CD8-positive, alpha-beta memory T cell (primary cell): ENCODE measurements around the gene KRT6B. TPM values are rescaled to one million over a fixed set of nuclear protein-coding genes. Genes with fewer than 3 reads are reported as not detected.

Experiments used
- CTCF ChIA-PET: fragments of 350-600 bp; sonication (Branson Sonifier 250); formaldehyde crosslinking; loops from one replicate; lab custom pipeline; 2021; ENCODE audit warnings: antibody characterized with exemption; lab: Charles Lee
- POLR2A ChIA-PET: fragments of 350-600 bp; sonication (Branson Sonifier 250); formaldehyde crosslinking; loops from one replicate; lab custom pipeline; 2021; ENCODE audit warnings: antibody characterized with exemption; lab: Charles Lee
- DNase-seq, 5 donors: peaks; one replicate each; pipeline versions ENCODE4 v3.0.0 to v3.0.0-alpha.2; 2020 to 2022; ENCODE audit warnings: mixed read lengths in 1 of 5
- H3K27ac ChIP-seq: one replicate; pipeline ENCODE4 v1.7.0; 2013; ENCODE audit warnings: low read depth, mild to moderate bottlenecking, low read length, moderate library complexity
- H3K27me3 ChIP-seq: 2 replicates; pipeline ENCODE4 v1.7.0; 2013; ENCODE audit warnings: low read length, mild to moderate bottlenecking; ENCODE audit not compliant: insufficient read depth, poor library complexity, severe bottlenecking
- H3K36me3 ChIP-seq: 2 replicates; pipeline ENCODE4 v1.7.0; 2013; ENCODE audit warnings: mild to moderate bottlenecking, low read length, moderate library complexity; ENCODE audit not compliant: insufficient read depth
- H3K4me1 ChIP-seq: 2 replicates; pipeline ENCODE4 v1.7.0; 2013; ENCODE audit warnings: mild to moderate bottlenecking, low read length, moderate library complexity; ENCODE audit not compliant: insufficient read depth
- H3K4me3 ChIP-seq: 2 replicates; pipeline ENCODE4 v1.7.0; 2013; ENCODE audit warnings: mild to moderate bottlenecking, low read length
- H3K9me3 ChIP-seq: 2 replicates; pipeline ENCODE4 v1.7.0; 2013; ENCODE audit warnings: mild to moderate bottlenecking, low read length
- H3K27ac Mint-ChIP-seq, 8 donors: one replicate each; pipeline ENCODE4 v1.8.0; 2020 to 2021; ENCODE audit warnings: mixed read lengths in 8 of 8, mild to moderate bottlenecking in 6 of 8, inconsistent platforms in 3 of 8, moderate library complexity in 3 of 8
- H3K27me3 Mint-ChIP-seq, 2 donors: one replicate each; pipeline ENCODE4 v1.8.0; 2020 to 2021; ENCODE audit warnings: mixed read lengths in 2 of 2, mild to moderate bottlenecking in 1 of 2, moderate library complexity in 1 of 2
- H3K36me3 Mint-ChIP-seq, 3 donors: one replicate each; pipeline ENCODE4 v1.8.0; 2020 to 2021; ENCODE audit warnings: mixed read lengths in 3 of 3, inconsistent platforms in 1 of 3, mild to moderate bottlenecking in 1 of 3
- H3K4me1 Mint-ChIP-seq, 3 donors: one replicate each; pipeline ENCODE4 v1.8.0; 2020 to 2021; ENCODE audit warnings: mixed read lengths in 3 of 3, inconsistent platforms in 1 of 3, mild to moderate bottlenecking in 1 of 3
- H3K4me3 Mint-ChIP-seq, 7 donors: one replicate each; pipeline ENCODE4 v1.8.0; 2020 to 2021; ENCODE audit warnings: mixed read lengths in 7 of 7, mild to moderate bottlenecking in 6 of 7, moderate library complexity in 4 of 7, inconsistent platforms in 2 of 7
- H3K9me3 Mint-ChIP-seq, 5 donors: one replicate each; pipeline ENCODE4 v1.8.0; 2020 to 2022; ENCODE audit warnings: mixed read lengths in 5 of 5, mild to moderate bottlenecking in 3 of 5, moderate library complexity in 2 of 5, inconsistent platforms in 1 of 5
- polyA plus RNA-seq: library from polyadenylated mRNA; unstranded; fragments of 300-500 nt; fragmentation: Illumina TruSeq; gene quantifications from one replicate; pipeline ENCODE4 v1.2.3, GENCODE V29; 2021
- total RNA-seq, 2 experiments: library from RNA; stranded (reverse); gene quantifications; one replicate each; pipeline ENCODE4 v1.2.3, GENCODE V29; 2021

Gene KRT6B
- total and polyA plus RNA-seq, 3 experiments from 2014 or later: not detected

DNA sequence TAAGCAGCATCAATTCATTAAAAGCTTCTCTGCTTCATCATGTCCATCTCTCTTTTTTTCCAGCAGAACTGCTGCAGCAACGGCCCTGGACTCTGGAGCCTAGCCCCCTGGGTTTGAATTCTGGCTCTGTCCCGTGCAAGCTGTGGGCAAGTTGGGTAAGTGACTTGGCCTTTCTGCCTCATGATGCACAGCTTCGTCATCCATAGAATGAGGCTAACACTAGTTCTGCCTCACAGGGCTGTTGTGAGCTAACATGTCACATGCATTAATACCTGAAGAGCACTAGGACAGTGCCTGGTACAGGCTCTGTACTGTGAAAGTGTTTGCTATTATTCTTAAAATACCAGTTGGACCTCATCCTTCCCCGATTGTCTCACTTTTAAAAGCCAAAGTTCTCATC is 50.0 kb downstream of the KRT6B start:
- Mint-ChIP-seq H3K4me1 (no peaks in the 10 kb centered on the region), H3K27ac (no peak overlapping the region), H3K9me3 (no peaks in the 10 kb centered on the region), H3K36me3 (no peaks in the 10 kb centered on the region), H3K4me3 (no peak overlapping the region), H3K27me3 (peaks cover 1 to 23% of the 10 kb centered on the region in 2 donors)
- POLR2A ChIA-PET: interaction anchor here (0.5 kb wide), 1 partner anchor 239 kb away, joined by 4 read pairs; no protein-coding TSS in a partner anchor
- Histone ChIP-seq H3K27ac (no peak overlapping the region), H3K4me3 (no peak overlapping the region), H3K36me3 (no peaks in the 10 kb centered on the region), H3K9me3 (no peaks in the 10 kb centered on the region), H3K4me1 (no peaks in the 10 kb centered on the region), H3K27me3 (no peaks in the 10 kb centered on the region)
- CTCF ChIA-PET: no interaction called here
- no peak for DNase-seq

DNA sequence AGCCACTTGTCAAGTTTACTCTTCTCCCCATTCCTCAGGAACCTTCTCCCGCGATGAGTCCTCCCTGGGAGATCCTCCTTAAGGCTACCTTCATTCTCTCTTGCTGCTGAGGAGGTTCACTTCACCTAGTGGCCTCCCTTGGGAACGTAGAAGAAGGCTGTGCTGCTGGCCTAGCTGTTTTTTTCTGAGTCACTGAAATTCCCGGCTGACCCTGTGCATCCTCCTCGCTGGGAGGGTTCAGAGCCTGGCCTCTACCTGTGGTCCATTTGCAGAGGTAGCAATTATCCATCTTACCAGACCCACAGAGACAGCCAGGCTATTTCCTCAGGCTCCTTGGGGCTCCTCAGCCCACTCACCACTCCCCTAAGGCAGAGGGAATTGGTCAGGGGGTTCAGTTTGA is 50.4 kb downstream of the KRT6B start:
- no peak overlapping the region for H3K27ac ChIP-seq
- no peaks in the 10 kb centered on the region for H3K27me3 ChIP-seq
- H3K4me1 ChIP-seq: no peaks in the 10 kb centered on the region
- peaks cover 1 to 23% of the 10 kb centered on the region in 2 donors for H3K27me3 Mint-ChIP-seq
- no peaks in the 10 kb centered on the region for H3K9me3 Mint-ChIP-seq
- H3K36me3 Mint-ChIP-seq: no peaks in the 10 kb centered on the region
- no peak overlapping the region for H3K27ac Mint-ChIP-seq
- no peak for DNase-seq
- H3K4me3 ChIP-seq: no peak overlapping the region
- ChIA-PET CTCF (no interaction called here), POLR2A (interaction anchor here (0.5 kb wide), 1 partner anchor 239 kb away, joined by 4 read pairs; no protein-coding TSS in a partner anchor)
- H3K4me3 Mint-ChIP-seq: no peak overlapping the region
- no peaks in the 10 kb centered on the region for H3K9me3 ChIP-seq
- no peaks in the 10 kb centered on the region for H3K4me1 Mint-ChIP-seq
- H3K36me3 ChIP-seq: no peaks in the 10 kb centered on the region

DNA sequence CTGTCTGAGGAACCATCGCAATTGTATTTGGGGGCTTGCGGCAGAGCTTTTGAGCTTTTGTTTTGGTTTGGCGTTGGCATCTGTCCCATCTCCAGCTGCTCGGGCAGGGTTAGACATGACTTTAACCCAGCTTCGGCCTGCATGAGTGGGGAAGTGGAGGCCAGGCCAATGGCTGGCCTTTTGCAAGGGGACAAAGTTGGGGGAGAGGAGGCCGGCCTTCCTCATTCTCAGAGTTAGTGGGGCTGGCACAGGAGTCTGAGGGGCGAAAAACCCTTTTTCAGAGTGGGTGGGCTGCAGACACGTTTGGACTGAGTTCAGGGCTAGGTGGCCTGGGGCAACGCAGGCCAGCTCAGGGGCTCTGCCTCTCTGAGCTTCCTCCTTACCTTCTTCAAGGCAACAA is 51.0 kb downstream of the KRT6B start:
- H3K27ac Mint-ChIP-seq: no peak overlapping the region
- CTCF ChIA-PET: interaction anchor here (1.0 kb wide), 1 partner anchor 13 kb away, joined by 3 read pairs; no protein-coding TSS in a partner anchor
- no peaks in the 10 kb centered on the region for H3K4me1 ChIP-seq
- H3K4me1 Mint-ChIP-seq: no peaks in the 10 kb centered on the region
- no peaks in the 10 kb centered on the region for H3K27me3 ChIP-seq
- no peak overlapping the region for H3K27ac ChIP-seq
- H3K4me3 Mint-ChIP-seq: no peak overlapping the region
- no peak for DNase-seq
- H3K4me3 ChIP-seq: no peak overlapping the region
- POLR2A ChIA-PET: no interaction called here
- no peaks in the 10 kb centered on the region for H3K36me3 ChIP-seq
- no peaks in the 10 kb centered on the region for H3K9me3 ChIP-seq
- H3K36me3 Mint-ChIP-seq: no peaks in the 10 kb centered on the region
- H3K9me3 Mint-ChIP-seq: no peaks in the 10 kb centered on the region
- peaks cover 1 to 19% of the 10 kb centered on the region in 2 donors for H3K27me3 Mint-ChIP-seq

DNA sequence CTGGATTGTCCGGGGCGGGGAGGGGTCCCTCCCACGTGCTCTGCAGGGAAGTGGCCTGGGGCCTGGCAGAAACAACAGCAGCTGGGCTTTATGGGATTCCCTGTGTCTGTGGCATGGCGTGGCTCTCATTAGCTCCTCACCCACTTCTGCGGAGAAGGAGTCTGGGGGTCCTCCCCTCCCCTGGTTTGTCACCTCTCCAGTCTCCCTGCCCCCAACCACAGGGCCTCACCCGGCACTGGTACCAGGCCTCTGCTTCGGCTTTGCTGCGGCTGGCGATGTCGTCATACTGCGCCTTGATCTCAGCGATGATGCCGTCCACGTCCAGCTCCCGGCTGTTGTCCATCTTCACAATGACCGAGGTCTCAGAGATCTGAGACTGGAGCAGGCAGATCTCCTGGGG is 52.2 kb downstream of the KRT6B start:
- no peaks in the 10 kb centered on the region for H3K4me1 ChIP-seq
- CTCF ChIA-PET: interaction anchor here (1.0 kb wide), 1 partner anchor 14 kb away, joined by 3 read pairs; no protein-coding TSS in a partner anchor
- no peak overlapping the region for H3K27ac ChIP-seq
- POLR2A ChIA-PET: no interaction called here
- H3K27me3 Mint-ChIP-seq: peaks cover 1 to 13% of the 10 kb centered on the region in 2 donors
- no peak overlapping the region for H3K4me3 ChIP-seq
- no peak overlapping the region for H3K27ac Mint-ChIP-seq
- H3K36me3 Mint-ChIP-seq: no peaks in the 10 kb centered on the region
- H3K9me3 Mint-ChIP-seq: no peaks in the 10 kb centered on the region
- DNase-seq: no peak
- H3K36me3 ChIP-seq: no peaks in the 10 kb centered on the region
- H3K9me3 ChIP-seq: no peaks in the 10 kb centered on the region
- no peaks in the 10 kb centered on the region for H3K27me3 ChIP-seq
- H3K4me3 Mint-ChIP-seq: no peak overlapping the region
- no peaks in the 10 kb centered on the region for H3K4me1 Mint-ChIP-seq

GRCh38 chr12:52398176-52398575 is 53.8 kb downstream of the KRT6B start:
- ChIA-PET CTCF (interaction anchor here (1.0 kb wide), 1 partner anchor 17 kb away, joined by 3 read pairs; no protein-coding TSS in a partner anchor), POLR2A (no interaction called here)
- no peak overlapping the region for H3K4me3 Mint-ChIP-seq

DNA sequence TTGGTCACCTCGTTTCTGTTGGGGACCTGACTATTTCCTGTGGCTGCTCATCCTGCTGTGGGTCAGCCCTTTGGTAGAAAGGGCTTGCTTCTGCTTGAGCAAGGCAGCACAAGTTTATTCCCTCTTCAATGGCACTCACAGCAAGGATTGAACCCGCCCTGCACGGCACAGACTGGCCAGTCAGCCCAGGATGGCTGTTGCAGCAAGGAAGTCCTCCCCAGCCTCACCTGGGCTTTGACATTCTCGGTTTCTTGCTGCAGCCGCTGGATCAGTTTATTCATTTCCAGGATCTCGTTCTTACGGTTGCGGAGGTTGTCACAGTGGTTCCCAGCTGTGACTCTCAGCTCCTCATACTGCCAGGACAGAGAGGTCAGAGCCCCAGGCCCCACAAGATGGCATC is 55.3 kb downstream of the KRT6B start:
- ChIA-PET CTCF (no interaction called here), POLR2A (no interaction called here)
- H3K36me3 Mint-ChIP-seq: no peaks in the 10 kb centered on the region
- H3K4me3 Mint-ChIP-seq: no peak overlapping the region
- Histone ChIP-seq H3K9me3 (no peaks in the 10 kb centered on the region), H3K4me1 (no peaks in the 10 kb centered on the region), H3K27me3 (no peaks in the 10 kb centered on the region), H3K4me3 (no peak overlapping the region), H3K36me3 (no peaks in the 10 kb centered on the region), H3K27ac (no peak overlapping the region)
- no peaks in the 10 kb centered on the region for H3K4me1 Mint-ChIP-seq
- no peak overlapping the region for H3K27ac Mint-ChIP-seq
- no peak for DNase-seq
- H3K9me3 Mint-ChIP-seq: no peaks in the 10 kb centered on the region
- peaks cover 0 to 10% of the 10 kb centered on the region in 2 donors for H3K27me3 Mint-ChIP-seq

More at GRCh38 chr12:52398176-52398575, 53.8 kb downstream of the KRT6B start:
- no peaks in the 10 kb centered on the region for H3K4me1 ChIP-seq
- Mint-ChIP-seq H3K27ac (no peak overlapping the region), H3K4me1 (no peaks in the 10 kb centered on the region), H3K36me3 (no peaks in the 10 kb centered on the region), H3K9me3 (no peaks in the 10 kb centered on the region), H3K27me3 (peaks cover 1 to 14% of the 10 kb centered on the region in 2 donors)
- no peak for DNase-seq
- no peak overlapping the region for H3K27ac ChIP-seq
- no peaks in the 10 kb centered on the region for H3K36me3 ChIP-seq
- H3K4me3 ChIP-seq: no peak overlapping the region
- H3K27me3 ChIP-seq: no peaks in the 10 kb centered on the region
- no peaks in the 10 kb centered on the region for H3K9me3 ChIP-seq

Other genes with a start within 250 kb of the KRT6B start
- gene KRT7, start 218.9 kb downstream of the KRT6B start, total RNA-seq: 1 to 10 TPM; 3.2 to 5.6 TPM
- not detected for gene KRT7, start 218.9 kb downstream of the KRT6B start, polyA plus RNA-seq
- under 1 TPM in 1 of 2 experiments, not detected in 1; 0.31 TPM for gene KRT86, start 177.5 kb downstream of the KRT6B start, total RNA-seq
- gene KRT86, start 177.5 kb downstream of the KRT6B start, polyA plus RNA-seq: not detected
- gene KRT81, start 160.6 kb downstream of the KRT6B start, total RNA-seq: not detected
- gene KRT81, start 160.6 kb downstream of the KRT6B start, polyA plus RNA-seq: not detected
- gene KRT83, start 130.7 kb downstream of the KRT6B start, total RNA-seq: not detected
- gene KRT83, start 130.7 kb downstream of the KRT6B start, polyA plus RNA-seq: not detected
- gene KRT85, start 84.7 kb downstream of the KRT6B start, total RNA-seq: not detected
- gene KRT85, start 84.7 kb downstream of the KRT6B start, polyA plus RNA-seq: not detected
- not detected for gene KRT84, start 66.5 kb downstream of the KRT6B start, total RNA-seq
- not detected for gene KRT84, start 66.5 kb downstream of the KRT6B start, polyA plus RNA-seq
- not detected for gene KRT82, start 45.8 kb downstream of the KRT6B start, total RNA-seq
- gene KRT82, start 45.8 kb downstream of the KRT6B start, polyA plus RNA-seq: not detected
- gene KRT75, start 17.8 kb downstream of the KRT6B start, total RNA-seq: not detected
- gene KRT75, start 17.8 kb downstream of the KRT6B start, polyA plus RNA-seq: not detected
- gene KRT6C, start 21.7 kb upstream of the KRT6B start, total RNA-seq: not detected
- not detected for gene KRT6C, start 21.7 kb upstream of the KRT6B start, polyA plus RNA-seq
- gene KRT6A, start 41.1 kb upstream of the KRT6B start, total RNA-seq: not detected
- gene KRT6A, start 41.1 kb upstream of the KRT6B start, polyA plus RNA-seq: not detected
- not detected for gene KRT5, start 68.2 kb upstream of the KRT6B start, total RNA-seq
- not detected for gene KRT5, start 68.2 kb upstream of the KRT6B start, polyA plus RNA-seq
- gene KRT71, start 101.0 kb upstream of the KRT6B start, total RNA-seq: not detected
- gene KRT71, start 101.0 kb upstream of the KRT6B start, polyA plus RNA-seq: not detected
- not detected for gene KRT74, start 121.7 kb upstream of the KRT6B start, total RNA-seq
- not detected for gene KRT74, start 121.7 kb upstream of the KRT6B start, polyA plus RNA-seq
- gene KRT72, start 149.3 kb upstream of the KRT6B start, total RNA-seq: not detected
- gene KRT72, start 149.3 kb upstream of the KRT6B start, polyA plus RNA-seq: not detected
- under 1 TPM in 1 of 2 experiments, not detected in 1; 0.13 TPM for gene KRT73, start 166.4 kb upstream of the KRT6B start, total RNA-seq
- 0.24 TPM for gene KRT73, start 166.4 kb upstream of the KRT6B start, polyA plus RNA-seq
- gene KRT2, start 200.1 kb upstream of the KRT6B start, total RNA-seq: not detected
- 0.16 TPM for gene KRT2, start 200.1 kb upstream of the KRT6B start, polyA plus RNA-seq
- gene KRT1, start 228.3 kb upstream of the KRT6B start, total RNA-seq: not detected
- 3.4 TPM for gene KRT1, start 228.3 kb upstream of the KRT6B start, polyA plus RNA-seq